ENCODE data around the gene MBNL1. TPM values are rescaled to one million over a fixed set of nuclear protein-coding genes. Genes with fewer than 3 reads are reported as not detected.

Gene MBNL1
- total and polyA plus RNA-seq, 3 donors from 2014 or later = 36.5 to 167 (median 145) TPM

DNA sequence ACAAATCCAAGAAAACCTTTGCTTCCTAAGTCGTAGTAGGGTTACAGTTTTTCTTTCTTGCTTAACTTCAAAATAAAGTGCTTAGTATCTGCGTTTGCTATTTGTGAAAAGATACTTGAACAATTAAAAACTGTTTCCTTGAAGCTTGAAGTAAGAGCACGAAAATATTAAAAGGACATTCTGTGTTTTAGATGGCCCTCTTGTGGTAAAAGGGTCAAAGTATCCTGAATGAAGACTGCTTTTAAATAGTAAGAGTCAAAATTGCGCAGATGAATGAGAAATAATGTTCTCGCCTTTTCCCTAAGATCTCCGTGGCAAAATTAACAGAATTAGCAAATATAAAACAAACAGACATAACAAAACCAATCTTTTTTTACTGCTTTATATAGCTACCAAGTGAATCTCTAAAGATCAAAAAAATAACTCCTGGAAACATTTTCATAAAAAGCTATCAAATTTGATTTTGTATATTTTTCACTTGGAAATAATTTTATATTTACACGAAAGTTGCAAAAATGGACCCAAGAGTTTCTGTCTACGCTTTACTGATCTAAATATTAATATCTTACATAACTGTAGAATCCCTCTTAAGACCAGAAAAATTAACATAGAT is 175.4 kb downstream of the MBNL1 start:
- no peak overlapping the region for H3K4me3 ChIP-seq
- no peaks in the 10 kb centered on the region for H3K27me3 ChIP-seq
- H3K36me3 ChIP-seq (ENCODE audit: low read depth, missing control alignments) = no peaks in the 10 kb centered on the region
- 34 to 41% methylated on average over 8 of the region's 8 CpGs for WGBS, 2 donors
- intact Hi-C loops (cut with DNase I; ENCODE audit: low total_unique reads) = loop anchor here (10.0 kb wide), 1 partner anchor 179 kb away; the partner anchor contains the start of gene MBNL1
- no peak overlapping the region for H3K27ac ChIP-seq
- H3K9me3 ChIP-seq = no peaks in the 10 kb centered on the region
- TF ChIP-seq, protein P1, sequence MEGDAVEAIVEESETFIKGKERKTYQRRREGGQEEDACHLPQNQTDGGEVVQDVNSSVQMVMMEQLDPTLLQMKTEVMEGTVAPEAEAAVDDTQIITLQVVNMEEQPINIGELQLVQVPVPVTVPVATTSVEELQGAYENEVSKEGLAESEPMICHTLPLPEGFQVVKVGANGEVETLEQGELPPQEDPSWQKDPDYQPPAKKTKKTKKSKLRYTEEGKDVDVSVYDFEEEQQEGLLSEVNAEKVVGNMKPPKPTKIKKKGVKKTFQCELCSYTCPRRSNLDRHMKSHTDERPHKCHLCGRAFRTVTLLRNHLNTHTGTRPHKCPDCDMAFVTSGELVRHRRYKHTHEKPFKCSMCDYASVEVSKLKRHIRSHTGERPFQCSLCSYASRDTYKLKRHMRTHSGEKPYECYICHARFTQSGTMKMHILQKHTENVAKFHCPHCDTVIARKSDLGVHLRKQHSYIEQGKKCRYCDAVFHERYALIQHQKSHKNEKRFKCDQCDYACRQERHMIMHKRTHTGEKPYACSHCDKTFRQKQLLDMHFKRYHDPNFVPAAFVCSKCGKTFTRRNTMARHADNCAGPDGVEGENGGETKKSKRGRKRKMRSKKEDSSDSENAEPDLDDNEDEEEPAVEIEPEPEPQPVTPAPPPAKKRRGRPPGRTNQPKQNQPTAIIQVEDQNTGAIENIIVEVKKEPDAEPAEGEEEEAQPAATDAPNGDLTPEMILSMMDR (IDR thresholded peaks at IDR 0.05) = peak; percentile 47 to 64 (median 61)
- TF ChIP-seq POLR2A (IDR thresholded peaks at IDR 0.05) = no peak
- DNase-seq = no peak
- H3K4me1 ChIP-seq = peaks cover 5% of the 10 kb centered on the region

DNA sequence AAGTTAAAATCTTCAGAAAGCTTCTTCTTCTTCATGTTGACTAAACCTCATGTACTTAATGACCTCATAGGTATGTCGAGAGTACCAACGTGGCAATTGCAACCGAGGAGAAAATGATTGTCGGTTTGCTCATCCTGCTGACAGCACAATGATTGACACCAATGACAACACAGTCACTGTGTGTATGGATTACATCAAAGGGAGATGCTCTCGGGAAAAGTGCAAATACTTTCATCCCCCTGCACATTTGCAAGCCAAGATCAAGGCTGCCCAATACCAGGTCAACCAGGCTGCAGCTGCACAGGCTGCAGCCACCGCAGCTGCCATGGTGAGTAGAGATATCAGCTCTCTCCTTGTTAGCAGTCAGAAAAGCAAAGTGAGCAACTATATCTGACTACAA is 176.5 kb downstream of the MBNL1 start:
- intact Hi-C loops (cut with DNase I; ENCODE audit: low total_unique reads) = loop anchor here (10.0 kb wide), 1 partner anchor 180 kb away; the partner anchor contains the start of gene MBNL1
- Histone ChIP-seq H3K4me3 (no peak overlapping the region), H3K4me1 (peaks cover 5% of the 10 kb centered on the region), H3K27ac (no peak overlapping the region), H3K9me3 (no peaks in the 10 kb centered on the region), H3K27me3 (no peaks in the 10 kb centered on the region), H3K36me3 (ENCODE audit: low read depth, missing control alignments) (no peaks in the 10 kb centered on the region)
- DNase-seq = no peak
- WGBS, 2 donors = 82 to 83% methylated on average over 6 of the region's 6 CpGs
- no peak for TF ChIP-seq POLR2A (IDR thresholded peaks at IDR 0.05)
- TF ChIP-seq, protein P1 (IDR thresholded peaks at IDR 0.05) = no peak

DNA sequence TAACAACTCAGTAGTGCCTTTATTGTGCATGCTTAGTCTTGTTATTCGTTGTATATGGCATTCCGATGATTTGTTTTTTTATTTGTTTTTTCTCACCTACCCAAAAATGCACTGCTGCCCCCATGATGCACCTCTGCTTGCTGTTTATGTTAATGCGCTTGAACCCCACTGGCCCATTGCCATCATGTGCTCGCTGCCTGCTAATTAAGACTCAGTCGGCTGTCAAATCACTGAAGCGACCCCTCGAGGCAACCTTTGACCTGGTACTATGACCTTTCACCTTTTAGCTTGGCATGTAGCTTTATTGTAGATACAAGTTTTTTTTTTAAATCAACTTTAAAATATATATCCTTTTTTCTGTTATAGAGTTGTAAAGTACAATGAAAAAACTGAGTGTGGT is 177.8 kb downstream of the MBNL1 start:
- WGBS, 2 donors = 71 to 73% methylated on average over 7 of the region's 7 CpGs
- no peak for DNase-seq
- H3K27ac ChIP-seq = no peak overlapping the region
- TF ChIP-seq, protein P1 (IDR thresholded peaks at IDR 0.05) = no peak
- no peak for TF ChIP-seq POLR2A (IDR thresholded peaks at IDR 0.05)
- H3K4me3 ChIP-seq = no peak overlapping the region
- no peaks in the 10 kb centered on the region for H3K9me3 ChIP-seq
- H3K4me1 ChIP-seq = peaks cover 5% of the 10 kb centered on the region
- H3K36me3 ChIP-seq (ENCODE audit: low read depth, missing control alignments) = no peaks in the 10 kb centered on the region
- H3K27me3 ChIP-seq = no peaks in the 10 kb centered on the region
- intact Hi-C loops (cut with DNase I; ENCODE audit: low total_unique reads) = loop anchor here (10.0 kb wide), 1 partner anchor 182 kb away; the partner anchor contains the start of gene MBNL1

DNA sequence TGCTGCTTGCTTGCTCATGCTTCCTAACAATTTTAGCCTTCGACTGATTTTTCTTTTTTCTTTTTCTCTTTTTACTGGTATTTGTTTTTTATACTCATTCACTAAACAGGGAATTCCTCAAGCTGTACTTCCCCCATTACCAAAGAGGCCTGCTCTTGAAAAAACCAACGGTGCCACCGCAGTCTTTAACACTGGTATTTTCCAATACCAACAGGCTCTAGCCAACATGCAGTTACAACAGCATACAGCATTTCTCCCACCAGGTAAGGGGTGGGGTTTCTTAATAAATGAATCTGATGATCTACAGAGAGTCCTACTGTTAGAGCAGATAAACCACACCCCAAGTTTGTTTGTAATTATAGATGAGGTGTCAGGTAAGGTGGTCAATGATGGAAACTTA is 178.8 kb downstream of the MBNL1 start:
- Histone ChIP-seq H3K4me1 (peaks cover 5% of the 10 kb centered on the region), H3K27me3 (no peaks in the 10 kb centered on the region), H3K27ac (no peak overlapping the region), H3K4me3 (no peak overlapping the region), H3K9me3 (no peaks in the 10 kb centered on the region), H3K36me3 (ENCODE audit: low read depth, missing control alignments) (no peaks in the 10 kb centered on the region)
- TF ChIP-seq, protein P1 (IDR thresholded peaks at IDR 0.05) = no peak
- no peak for TF ChIP-seq POLR2A (IDR thresholded peaks at IDR 0.05)
- no peak for DNase-seq
- WGBS, 2 donors = 77 to 79% methylated on average over 3 of the region's 3 CpGs
- intact Hi-C loops (cut with DNase I; ENCODE audit: low total_unique reads) = loop anchor here (10.0 kb wide), 1 partner anchor 183 kb away; the partner anchor contains the start of gene MBNL1

GRCh38 chr3:152448091-152448490 is 179.4 kb downstream of the MBNL1 start:
- TF ChIP-seq, protein P1 (IDR thresholded peaks at IDR 0.05) = no peak
- no peak for TF ChIP-seq POLR2A (IDR thresholded peaks at IDR 0.05)
- intact Hi-C loops (cut with DNase I; ENCODE audit: low total_unique reads) = loop anchor here (10.0 kb wide), 1 partner anchor 183 kb away; the partner anchor contains the start of gene MBNL1
- peaks cover 3% of the 10 kb centered on the region for H3K4me1 ChIP-seq
- 41 to 50% methylated on average over 1 of the region's 1 CpG for WGBS, 2 donors
- H3K36me3 ChIP-seq (ENCODE audit: low read depth, missing control alignments) = no peaks in the 10 kb centered on the region
- no peaks in the 10 kb centered on the region for H3K27me3 ChIP-seq
- no peak overlapping the region for H3K4me3 ChIP-seq
- no peak overlapping the region for H3K27ac ChIP-seq
- DNase-seq = no peak
- H3K9me3 ChIP-seq = no peaks in the 10 kb centered on the region

Measured in testis (tissue), 3 donors.